GM18951 (cell line): ENCODE measurements around the gene RHOT2.

Source experiments
- POLR2A ChIP-seq: IDR thresholded peaks from 4 replicates; pipeline ENCODE4 v1.6.1; 2011; ENCODE audit warnings: mild to moderate bottlenecking; ENCODE audit not compliant: insufficient read length, insufficient read depth; ENCODE audit errors: extremely low read depth
- in situ Hi-C: fragments of 300-500 bp; cut with MboI; formaldehyde crosslinking; loops from one replicate; pipeline ENCODE4 v1.12.0; 2022; ENCODE audit warnings: low sequenced_read_pairs, mixed read lengths, inconsistent platforms; ENCODE audit not compliant: unreplicated experiment

The RHOT2 gene

GRCh38 chr16:647173-647902 is 20.6 kb upstream of the RHOT2 start:
- TF ChIP-seq POLR2A: no peak
- in situ Hi-C loops: no loop called here

GRCh38 chr16:648071-648780 is 19.7 kb upstream of the RHOT2 start:
- in situ Hi-C loops: no loop called here
- no peak for TF ChIP-seq POLR2A

GRCh38 chr16:648781-649589 is 18.9 kb upstream of the RHOT2 start, which contains the start of gene WDR90:
WDR90 (plus strand) TSS chr16:649365; CDS start chr16:649417, 52 bp downstream.
- peak; percentile 49 for TF ChIP-seq POLR2A
- in situ Hi-C loops: no loop called here

GRCh38 chr16:649631-650030 is 18.3 kb upstream of the RHOT2 start:
- in situ Hi-C loops: no loop called here
- no peak for TF ChIP-seq POLR2A

- in situ Hi-C loops: no loop called here
- TF ChIP-seq POLR2A: no peak
These were observed 16.1 kb upstream of the RHOT2 start for GRCh38 chr16:651844-652243.

- no peak for TF ChIP-seq POLR2A
- in situ Hi-C loops: no loop called here
These were observed 15.3 kb upstream of the RHOT2 start for GRCh38 chr16:652454-653305.

GRCh38 chr16:654034-654433 is 13.9 kb upstream of the RHOT2 start:
- no peak for TF ChIP-seq POLR2A
- in situ Hi-C loops: no loop called here

GRCh38 chr16:657487-657886 is 10.4 kb upstream of the RHOT2 start:
- in situ Hi-C loops: no loop called here
- TF ChIP-seq POLR2A: no peak

- in situ Hi-C loops: no loop called here
- no peak for TF ChIP-seq POLR2A
These were observed 9.0 kb upstream of the RHOT2 start for GRCh38 chr16:658679-659571.

- TF ChIP-seq POLR2A: no peak
- in situ Hi-C loops: no loop called here
These were observed 8.3 kb upstream of the RHOT2 start for GRCh38 chr16:659618-660017.

GRCh38 chr16:660132-660458 is 7.8 kb upstream of the RHOT2 start:
- in situ Hi-C loops: no loop called here
- TF ChIP-seq POLR2A: no peak
